M059J (cell line): Measurements from ENCODE around the gene HTATSF1. TPM values are rescaled to one million over a fixed set of nuclear protein-coding genes. Genes with fewer than 3 reads are reported as not detected.
A peak's percentile ranks its signal among the peaks of the same experiment; 100 is the strongest.

Experiments used
- DNase-seq: peaks from one replicate; pipeline ENCODE4 v3.0.0-alpha.2; 2012; ENCODE audit warnings: low read depth
- total RNA-seq: library from RNA; depleted of rRNA; stranded (reverse); fragments of >200 nt; shearing (Covaris generic); gene quantifications from 2 replicates; pipeline ENCODE4 v1.2.3, GENCODE V29; 2014; rRNA removed

Gene HTATSF1
- total RNA-seq, 1 experiment from 2014 or later = 120 TPM

GRCh38 chrX:136496186-136496763 is 1.1 kb upstream of the HTATSF1 start:
- no peak for DNase-seq

DNA sequence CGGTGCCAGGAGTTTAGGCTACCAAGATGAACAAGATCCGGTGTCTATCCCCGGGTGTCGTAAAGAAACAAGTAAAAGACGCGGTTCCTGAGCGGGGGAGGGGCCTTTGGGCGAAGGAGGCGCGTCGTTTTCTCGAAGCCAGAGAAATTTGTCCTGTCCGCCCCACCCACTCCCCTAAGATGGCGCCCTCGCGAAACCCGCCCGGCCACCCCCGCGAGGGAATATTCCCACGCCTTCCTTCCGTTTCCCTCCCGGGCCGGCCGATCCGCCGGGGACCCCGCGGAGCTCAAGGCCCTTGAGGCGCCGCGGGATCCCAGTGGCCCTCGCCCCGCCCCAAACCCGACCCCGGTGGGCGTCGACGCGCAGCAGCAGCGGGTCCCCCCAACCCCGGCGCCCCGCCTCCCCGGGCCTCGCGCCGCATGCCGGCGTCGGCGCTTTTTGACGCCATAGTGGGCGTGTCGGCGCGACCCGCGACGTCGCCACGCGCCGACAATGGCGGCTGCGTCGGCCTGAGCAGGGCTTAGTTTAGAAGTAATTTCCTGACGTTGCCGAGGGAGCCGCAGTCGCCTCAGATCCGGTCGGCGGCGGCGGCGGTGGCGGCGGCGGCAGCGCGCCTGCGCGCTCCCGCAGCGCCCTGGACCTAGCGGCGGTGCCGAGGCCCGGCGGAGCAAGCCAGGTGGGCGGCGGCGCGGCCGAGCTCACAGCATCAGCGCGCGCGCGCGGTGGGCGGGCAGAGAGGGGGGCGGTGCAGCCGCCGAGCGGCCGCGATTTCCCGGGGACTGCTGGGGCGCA is 432 bp upstream of the HTATSF1 start:
- peak; percentile 93 for DNase-seq

DNA sequence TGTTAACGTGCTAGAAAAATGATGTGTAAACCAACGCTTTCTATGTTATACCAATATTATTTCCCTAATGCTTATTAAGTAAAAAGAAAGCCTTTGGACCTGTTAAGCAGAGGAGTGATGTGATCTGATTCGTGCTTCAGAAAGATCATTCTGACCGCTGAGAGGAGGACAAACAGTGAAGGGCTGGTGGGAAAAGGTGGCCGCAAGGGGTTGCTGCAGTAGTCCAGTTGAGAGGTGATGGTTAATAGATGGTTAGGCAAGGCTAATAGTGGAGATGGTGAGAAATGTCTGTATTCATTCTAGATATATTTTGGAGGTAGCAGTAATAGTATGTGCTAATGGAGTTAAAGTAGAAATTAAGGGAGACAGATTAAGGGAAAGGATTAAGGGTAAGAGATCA is 21.7 kb downstream of the HTATSF1 start:
- DNase-seq = no peak

DNA sequence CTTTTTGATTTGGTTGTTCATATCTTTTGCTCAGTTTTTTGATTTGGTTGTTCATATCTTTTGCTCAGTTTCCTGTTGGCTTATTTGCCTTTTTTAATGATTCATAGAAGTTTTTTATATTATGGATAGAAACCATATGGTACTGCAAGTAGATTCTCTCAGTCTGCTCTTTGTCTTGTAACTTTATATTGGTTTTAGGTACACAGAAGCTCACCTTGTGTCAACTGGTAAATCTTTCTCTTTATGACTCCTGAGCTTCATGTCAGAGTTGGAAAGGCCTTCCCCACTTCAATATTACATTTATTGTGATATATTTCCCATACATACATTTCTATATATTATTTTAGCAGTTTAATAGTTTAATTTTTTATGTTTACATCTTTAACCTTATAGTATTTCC is 26.4 kb downstream of the HTATSF1 start:
- DNase-seq = no peak

- DNase-seq = peak; percentile 93
These were observed 28.6 kb downstream of the HTATSF1 start for GRCh38 chrX:136525738-136526606.

- DNase-seq = peak; percentile 28
These were observed 31.4 kb downstream of the HTATSF1 start for GRCh38 chrX:136528645-136529315.

DNA sequence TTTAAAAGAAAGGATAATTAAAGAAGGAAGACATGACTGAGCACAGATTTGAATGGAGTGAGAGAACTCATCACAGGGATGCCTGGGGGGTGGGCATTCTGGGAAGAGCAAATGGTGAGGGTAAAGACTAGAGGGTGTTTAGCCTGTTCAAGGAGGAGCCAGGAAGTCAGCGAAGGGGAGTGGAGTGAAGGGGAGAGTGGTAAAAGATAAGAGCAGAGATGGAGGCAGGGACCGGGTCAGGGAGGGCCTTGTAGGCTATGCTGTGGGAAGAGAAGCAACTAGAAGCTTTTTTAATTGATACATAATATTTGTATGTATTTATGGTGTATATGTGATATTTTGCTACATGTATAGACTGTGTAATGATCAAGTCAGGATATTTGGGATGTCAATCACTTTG is 32.4 kb downstream of the HTATSF1 start:
- peak; percentile 3 for DNase-seq

GRCh38 chrX:136531951-136532350 is 34.6 kb downstream of the HTATSF1 start, which contains the start of gene VGLL1:
VGLL1 (plus strand) TSS chrX:136532215; CDS start chrX:136536021, 3,806 bp downstream.
- no peak for DNase-seq

- DNase-seq = no peak
These were observed 36.7 kb downstream of the HTATSF1 start for GRCh38 chrX:136534131-136534530.

- peak; percentile 2 for DNase-seq
These were observed 41.4 kb downstream of the HTATSF1 start for GRCh38 chrX:136538811-136539210.

GRCh38 chrX:136540226-136540625 is 42.8 kb downstream of the HTATSF1 start:
- no peak for DNase-seq

- DNase-seq = peak; percentile 9
These were observed 43.9 kb downstream of the HTATSF1 start for GRCh38 chrX:136541294-136541693.

- DNase-seq = no peak
These were observed 44.9 kb downstream of the HTATSF1 start for GRCh38 chrX:136542281-136542680.

DNA sequence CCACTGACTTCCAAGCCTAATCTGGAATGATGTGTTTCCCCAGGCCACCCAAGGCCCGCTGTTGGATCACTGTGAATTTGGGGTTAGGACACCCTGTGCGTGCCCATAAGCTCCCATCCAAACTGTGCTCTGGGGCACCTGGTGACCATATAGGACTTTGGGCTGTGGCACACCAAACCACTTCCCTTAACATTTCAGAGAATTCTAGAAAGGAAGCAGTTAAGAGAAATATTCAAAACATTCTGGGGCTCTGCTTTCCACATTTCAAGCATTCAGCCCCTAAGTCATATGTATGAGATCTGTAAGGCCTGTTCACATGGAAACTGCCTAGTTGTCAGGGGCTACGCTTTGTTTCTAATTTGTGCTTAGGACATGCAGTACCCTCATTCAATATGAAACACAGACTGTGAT is 49.0 kb downstream of the HTATSF1 start:
- DNase-seq = no peak

- no peak for DNase-seq
These were observed 51.8 kb downstream of the HTATSF1 start for GRCh38 chrX:136549226-136549625.

DNA sequence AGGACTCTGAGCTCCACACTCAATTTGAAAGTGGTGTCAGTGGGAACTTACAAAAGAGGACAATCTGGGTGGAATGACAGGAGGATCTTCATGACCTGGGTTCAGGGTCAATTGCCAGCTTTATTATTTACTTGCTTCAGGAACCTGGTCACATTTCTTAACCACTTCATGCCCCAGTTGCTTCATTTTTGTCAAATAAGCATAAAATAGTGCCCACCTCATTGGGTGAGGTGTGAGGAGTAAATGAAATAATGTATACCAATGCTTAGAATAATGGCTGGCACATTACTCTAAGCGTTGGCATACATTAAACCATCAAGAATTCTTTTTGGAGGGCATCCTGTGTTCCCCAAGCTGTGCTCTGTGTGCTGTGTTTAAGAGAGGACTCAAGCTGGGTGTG is 54.0 kb downstream of the HTATSF1 start:
- no peak for DNase-seq

- DNase-seq = no peak
These were observed 58.3 kb downstream of the HTATSF1 start for GRCh38 chrX:136555694-136556093.

Other genes with a start within 250 kb of the HTATSF1 start
- gene MAP7D3, start 246.2 kb upstream of the HTATSF1 start, total RNA-seq = 28.1 and 38.8 TPM in 2 replicates
- 0.02 TPM in 1 of 2 replicates, not detected in the other for gene ADGRG4, start 196.6 kb upstream of the HTATSF1 start, total RNA-seq
- not detected in 2 replicates for gene BRS3, start 9.6 kb upstream of the HTATSF1 start, total RNA-seq
- not detected in 2 replicates for gene VGLL1, start 34.6 kb downstream of the HTATSF1 start, total RNA-seq
- gene CD40LG, start 150.6 kb downstream of the HTATSF1 start, total RNA-seq = not detected in 2 replicates